IMR-90 (cell line): ENCODE results near the gene UGT2B15. TPM values are rescaled to one million over a fixed set of nuclear protein-coding genes. Genes with fewer than 3 reads are reported as not detected.

Source experiments
- ATAC-seq: fragments of 200-7000 bp; cut with Tn5 transposase; 2 replicates; pipeline ENCODE4 v1.9.1; 2020; ENCODE audit warnings: low read depth, mild to moderate bottlenecking, moderate library complexity
- BruUV-seq: library from RNA; stranded (reverse); fragments of 400-500 nt; replicated peaks from 2 replicates; lab custom pipeline; 2021; lab: Mats Ljungman, UMichigan
- CTCF ChIA-PET: fragments of 300-600 bp; formaldehyde crosslinking; extraction: SDS; loops from one replicate; lab custom pipeline; 2021; ENCODE audit warnings: antibody characterized with exemption; lab: Yijun Ruan, JAX
- POLR2A ChIA-PET: fragments of 300-600 bp; sonication (Branson Sonifier 250); formaldehyde crosslinking; loops from one replicate; lab custom pipeline; 2022; ENCODE audit warnings: antibody characterized with exemption; ENCODE audit not compliant: unreplicated experiment; lab: Charles Lee
- DNase-seq: peaks from one replicate; pipeline ENCODE4 v3.0.0; 2013
- H2AFZ ChIP-seq: replicated peaks from 2 replicates; pipeline ENCODE3; 2013; ENCODE audit warnings: low read length, mild to moderate bottlenecking; ENCODE audit not compliant: poor library complexity
- H2AK5ac ChIP-seq: 2 replicates; pipeline ENCODE4 v1.6.1; 2013; ENCODE audit warnings: low read depth, low read length, inconsistent platforms
- H2AK9ac ChIP-seq: replicated peaks from 2 replicates; pipeline ENCODE3; 2013; ENCODE audit warnings: mild to moderate bottlenecking, low read depth, low read length, moderate library complexity; ENCODE audit not compliant: poor library complexity
- H2BK120ac ChIP-seq: 2 replicates; pipeline ENCODE4 v1.6.1; 2013; ENCODE audit warnings: low read depth, low read length, inconsistent platforms
- H2BK15ac ChIP-seq: 3 replicates; pipeline ENCODE4 v1.6.1; 2013; ENCODE audit warnings: low read depth, low read length, inconsistent platforms
- H2BK20ac ChIP-seq: 2 replicates; pipeline ENCODE4 v1.6.1; 2013; ENCODE audit warnings: low read depth, mild to moderate bottlenecking, inconsistent platforms, low read length, moderate library complexity
- H2BK5ac ChIP-seq: 2 replicates; pipeline ENCODE4 v1.6.1; 2013; ENCODE audit warnings: mild to moderate bottlenecking, low read depth, low read length, inconsistent platforms; ENCODE audit not compliant: poor library complexity, severe bottlenecking
- H3K14ac ChIP-seq: replicated peaks from 2 replicates; pipeline ENCODE4 v1.6.1; 2013; ENCODE audit warnings: low read depth, low read length, inconsistent platforms
- H3K18ac ChIP-seq: 2 replicates; pipeline ENCODE4 v1.6.1; 2013; ENCODE audit warnings: low read depth, low read length, control low read depth
- H3K23ac ChIP-seq: 2 replicates; pipeline ENCODE4 v1.6.1; 2013; ENCODE audit warnings: low read depth, low read length, inconsistent platforms
- H3K27ac ChIP-seq: 2 replicates; pipeline ENCODE4 v1.5.1; 2013; ENCODE audit warnings: mild to moderate bottlenecking, control low read depth, low read length; ENCODE audit not compliant: insufficient read depth
- H3K27me3 ChIP-seq: 2 replicates; pipeline ENCODE4 v1.6.1; 2013; ENCODE audit warnings: low read length; ENCODE audit not compliant: control insufficient read depth, insufficient read depth
- H3K36me3 ChIP-seq: 2 replicates; pipeline ENCODE4 v1.6.1; 2013; ENCODE audit warnings: low read length, mixed read lengths; ENCODE audit not compliant: control insufficient read depth, insufficient read depth
- H3K4ac ChIP-seq: 2 replicates; pipeline ENCODE4 v1.6.1; 2013; ENCODE audit warnings: low read depth, low read length, inconsistent platforms
- H3K4me1 ChIP-seq: 2 replicates; pipeline ENCODE4 v1.6.1; 2013; ENCODE audit warnings: low read length, mixed read lengths; ENCODE audit not compliant: control insufficient read depth, insufficient read depth
- H3K4me2 ChIP-seq: 2 replicates; pipeline ENCODE4 v1.6.1; 2013; ENCODE audit warnings: low read depth, mild to moderate bottlenecking, control low read depth, low read length, moderate library complexity
- H3K4me3 ChIP-seq: 2 replicates; pipeline ENCODE4 v1.5.1; 2013; ENCODE audit warnings: low read depth, mild to moderate bottlenecking, control low read depth, low read length, moderate library complexity; ENCODE audit not compliant: insufficient read depth
- H3K56ac ChIP-seq: 2 replicates; pipeline ENCODE4 v1.6.1; 2013; ENCODE audit warnings: low read length, inconsistent platforms; ENCODE audit not compliant: insufficient read depth; ENCODE audit errors: extremely low read depth
- H3K79me1 ChIP-seq, 2 experiments: 2 replicates each; pipeline ENCODE4 v1.6.1; 2013; ENCODE audit warnings: low read length in 2 of 2, inconsistent platforms in 1 of 2, low read depth in 1 of 2
- H3K9ac ChIP-seq: 2 replicates; pipeline ENCODE4 v1.6.1; 2013; ENCODE audit warnings: low read depth, low read length, control low read depth
- H3K9me1 ChIP-seq: 2 replicates; pipeline ENCODE4 v1.6.1; 2013; ENCODE audit warnings: low read length, inconsistent platforms; ENCODE audit not compliant: insufficient read depth
- H3K9me3 ChIP-seq: 2 replicates; pipeline ENCODE4 v1.6.1; 2013; ENCODE audit warnings: low read length; ENCODE audit not compliant: control insufficient read depth, insufficient read depth
- H4K20me1 ChIP-seq: 2 replicates; pipeline ENCODE4 v1.6.1; 2013; ENCODE audit warnings: low read length, inconsistent platforms; ENCODE audit not compliant: insufficient read depth
- H4K5ac ChIP-seq: 2 replicates; pipeline ENCODE4 v1.6.1; 2013; ENCODE audit warnings: mild to moderate bottlenecking, low read depth, low read length, control low read depth
- H4K8ac ChIP-seq, 2 experiments: 2 replicates each; pipeline ENCODE4 v1.6.1; 2013; ENCODE audit warnings: low read depth in 2 of 2, low read length in 2 of 2, control low read depth in 1 of 2, inconsistent platforms in 1 of 2
- H4K91ac ChIP-seq: 2 replicates; pipeline ENCODE4 v1.6.1; 2013; ENCODE audit warnings: low read depth, low read length, inconsistent platforms; ENCODE audit not compliant: insufficient read depth
- BHLHE40 ChIP-seq: fragments of 150-350 bp; IDR thresholded peaks from 2 replicates; pipeline ENCODE4 v1.6.1; 2016; ENCODE audit warnings: mild to moderate bottlenecking, low read depth, low read length
- CEBPB ChIP-seq: IDR thresholded peaks from 2 replicates; pipeline ENCODE4 v1.6.1; 2012; ENCODE audit warnings: low read depth, low read length, improper control_type of control experiment
- CHD1 ChIP-seq: IDR thresholded peaks from 2 replicates; pipeline ENCODE4 v1.6.1; 2012; ENCODE audit warnings: low read depth, low read length, improper control_type of control experiment
- CTCF ChIP-seq: conservative IDR thresholded peaks from 2 replicates; pipeline ENCODE4 v1.5.1; 2012; ENCODE audit warnings: mild to moderate bottlenecking, low read depth, low read length, improper control_type of control experiment
- ELK1 ChIP-seq: fragments of 150-350 bp; IDR thresholded peaks from 2 replicates; pipeline ENCODE4 v1.6.1; 2016; ENCODE audit warnings: low read depth, mild to moderate bottlenecking, low read length, moderate library complexity, borderline replicate concordance
- FOS ChIP-seq: fragments of 150-350 bp; IDR thresholded peaks from 2 replicates; pipeline ENCODE4 v1.6.1; 2016; ENCODE audit warnings: low read depth, low read length
- MAFK ChIP-seq: IDR thresholded peaks from 2 replicates; pipeline ENCODE4 v1.6.1; 2012; ENCODE audit warnings: low read depth, low read length, improper control_type of control experiment
- MAZ ChIP-seq: IDR thresholded peaks from 2 replicates; pipeline ENCODE4 v1.6.1; 2012; ENCODE audit warnings: low read depth, mild to moderate bottlenecking, low read length, improper control_type of control experiment, moderate library complexity, borderline replicate concordance
- MXI1 ChIP-seq: IDR thresholded peaks from 2 replicates; pipeline ENCODE4 v1.6.1; 2012; ENCODE audit warnings: low read depth, mild to moderate bottlenecking, low read length, moderate library complexity, borderline replicate concordance
- NFE2L2 ChIP-seq: fragments of 150-350 bp; IDR thresholded peaks from 2 replicates; pipeline ENCODE4 v1.6.1; 2016; ENCODE audit warnings: low read depth, mild to moderate bottlenecking, low read length
- POLR2A ChIP-seq: IDR thresholded peaks from 2 replicates; pipeline ENCODE4 v1.6.1; 2012; ENCODE audit warnings: mild to moderate bottlenecking, low read depth, low read length
- RAD21 ChIP-seq: IDR thresholded peaks from 2 replicates; pipeline ENCODE4 v1.6.1; 2012; ENCODE audit warnings: low read length, improper control_type of control experiment
- RCOR1 ChIP-seq: IDR thresholded peaks from 2 replicates; pipeline ENCODE4 v1.6.1; 2012; ENCODE audit warnings: mild to moderate bottlenecking, low read length, improper control_type of control experiment; ENCODE audit not compliant: insufficient replicate concordance
- RFX5 ChIP-seq: IDR thresholded peaks from 2 replicates; pipeline ENCODE4 v1.8.0; 2012; ENCODE audit warnings: low read depth, mild to moderate bottlenecking, low read length, moderate library complexity
- SMC3 ChIP-seq: fragments of 150-350 bp; IDR thresholded peaks from 2 replicates; pipeline ENCODE4 v1.6.1; 2016; ENCODE audit warnings: low read depth, mild to moderate bottlenecking, antibody characterized with exemption, low read length, moderate library complexity
- USF2 ChIP-seq: fragments of 150-350 bp; IDR thresholded peaks from 2 replicates; pipeline ENCODE4 v1.6.1; 2017; ENCODE audit warnings: mild to moderate bottlenecking, antibody characterized with exemption, low read length, low read depth
- WGBS, 2 experiments: methylation state at CpG; one replicate each; pipeline versions ENCODE4 v1.1.5 to v1.1.7; 2013; ENCODE audit warnings: missing lambda C conversion rate in 2 of 2; ENCODE audit not compliant: insufficient read length in 1 of 2; ENCODE audit errors: extremely low coverage in 2 of 2; 5-methylcytosine and 5-hydroxymethylcytosine counted together
- dilution Hi-C: fragments of 300-500 bp; cut with HindIII; formaldehyde crosslinking; loops from one replicate; pipeline ENCODE4 v1.14.3; 2018; ENCODE audit warnings: low sequenced_read_pairs; ENCODE audit not compliant: unreplicated experiment
- in situ Hi-C: fragments of 300-500 bp; cut with MboI; formaldehyde crosslinking; loops from 3 replicates; pipeline ENCODE4 v1.14.3; 2019; ENCODE audit warnings: low sequenced_read_pairs, inconsistent platforms, mixed read lengths
- intact Hi-C: fragments of 100-400 bp; cut with micrococcal nuclease; formaldehyde crosslinking; loops from 2 replicates; pipeline ENCODE4 v1.10.0; 2022
- polyA plus RNA-seq, 3 experiments: library from polyadenylated mRNA; depleted of rRNA; stranded (reverse); fragments of >200 nt; gene quantifications; 2 replicates each; pipeline ENCODE4 v1.2.3, GENCODE V29; 2012; ENCODE audit warnings: low replicate concordance in 1 of 3
- total RNA-seq: library from RNA; depleted of rRNA; stranded (reverse); fragments of >200 nt; gene quantifications from 2 replicates; pipeline ENCODE4 v1.2.3, GENCODE V29; 2012

The UGT2B15 gene
- total and polyA plus RNA-seq, 2 of the 4 experiments (the other 2 are of a cell fraction), result not detected

- Histone ChIP-seq H3K9me1 (no peaks in the 10 kb centered on the region), H3K4me2 (no peak overlapping the region), H2AK5ac (no peak overlapping the region), H3K14ac (no peak overlapping the region), H2BK20ac (no peak overlapping the region), H2BK5ac (no peak overlapping the region), H4K20me1 (no peaks in the 10 kb centered on the region), H2AFZ (no peak overlapping the region), H4K91ac (no peak overlapping the region), H3K4ac (no peak overlapping the region), H3K9ac (no peak overlapping the region), H3K56ac (no peak overlapping the region), H3K4me3 (no peak overlapping the region), H4K8ac (no peak overlapping the region), H3K18ac (no peak overlapping the region), H2AK9ac (no peak overlapping the region), H2BK15ac (no peak overlapping the region), H3K27ac (no peak overlapping the region), H3K9me3 (no peaks in the 10 kb centered on the region), H2BK120ac (no peak overlapping the region), H4K5ac (no peak overlapping the region), H3K27me3 (no peaks in the 10 kb centered on the region), H3K23ac (no peak overlapping the region), H3K36me3 (no peaks in the 10 kb centered on the region), H3K4me1 (no peaks in the 10 kb centered on the region), H3K79me1 (no peaks in the 10 kb centered on the region)
- ATAC-seq, result no peak
- POLR2A ChIA-PET, result no interaction called here
- dilution Hi-C loops (no loop called here), intact Hi-C loops (no loop called here), in situ Hi-C loops (no loop called here)
- no peak for DNase-seq
- TF ChIP-seq POLR2A, result no peak
- TF ChIP-seq MXI1, result no peak
- no peak for TF ChIP-seq CEBPB
- no peak for TF ChIP-seq MAZ
- no peak for TF ChIP-seq ELK1
- no peak for TF ChIP-seq USF2
- no peak for TF ChIP-seq MAFK
- TF ChIP-seq RCOR1, result no peak
- TF ChIP-seq RFX5, result no peak
- no peak for TF ChIP-seq CHD1
- TF ChIP-seq RAD21, result no peak
- TF ChIP-seq SMC3, result no peak
- no peak for TF ChIP-seq CTCF
- no peak for TF ChIP-seq BHLHE40
- no peak for TF ChIP-seq NFE2L2
- TF ChIP-seq FOS, result no peak
- CTCF ChIA-PET, result no interaction called here
- no CpG with 5 or more reads among the region's 3 CpGs for WGBS, 2 experiments
- no TSS peak for BruUV-seq
Observed at GRCh38 chr4:68718447-68719074, 48.1 kb upstream of the UGT2B15 start.
